Suprapubic skin (tissue), 4 donors: Measurements from ENCODE around the gene BMPR2. TPM values are rescaled to one million over a fixed set of nuclear protein-coding genes. Genes with fewer than 3 reads are reported as not detected.

Source experiments
- DNase-seq, 2 donors: peaks; one replicate each; pipeline ENCODE4 v3.0.0-alpha.2; 2019; ENCODE audit warnings: low spot score in 2 of 2
- H3K27ac ChIP-seq: fragments of 200-600 bp; sonication (generic); one replicate; pipeline ENCODE4 v1.5.1; 2019
- H3K27me3 ChIP-seq: fragments of 200-600 bp; sonication (generic); one replicate; pipeline ENCODE4 v1.5.1; 2019
- H3K36me3 ChIP-seq: fragments of 200-600 bp; sonication (generic); one replicate; pipeline ENCODE4 v1.5.1; 2019
- H3K4me1 ChIP-seq: fragments of 200-600 bp; sonication (generic); one replicate; pipeline ENCODE4 v1.5.1; 2019
- H3K4me3 ChIP-seq: fragments of 200-600 bp; sonication (generic); one replicate; pipeline ENCODE4 v1.5.1; 2019; ENCODE audit warnings: mild to moderate bottlenecking
- H3K9me3 ChIP-seq: fragments of 200-600 bp; sonication (generic); one replicate; pipeline ENCODE4 v1.5.1; 2019
- EP300 ChIP-seq: sonication (generic); formaldehyde crosslinking; IDR thresholded peaks from one replicate; pipeline ENCODE4 v1.6.1; 2017; ENCODE audit warnings: antibody characterized with exemption
- POLR2A ChIP-seq, 2 donors: fragments of 450-650 bp; IDR thresholded peaks; one replicate each; pipeline ENCODE4 v1.6.1; 2017; ENCODE audit warnings: antibody characterized with exemption in 2 of 2, mild to moderate bottlenecking in 2 of 2, moderate library complexity in 2 of 2
- POLR2AphosphoS5 ChIP-seq, 3 donors: sonication (generic); formaldehyde crosslinking; IDR thresholded peaks; one replicate each; pipeline ENCODE4 v1.6.1; 2017; ENCODE audit warnings: antibody characterized with exemption in 3 of 3
- WGBS: methylation state at CpG from one replicate; pipeline ENCODE4 v1.1.5; 2018; 5-methylcytosine and 5-hydroxymethylcytosine counted together
- total RNA-seq, 4 donors: library from RNA; depleted of rRNA; stranded (reverse); fragments of >200 nt; gene quantifications; one replicate each; pipeline ENCODE4 v1.1.0, GENCODE V29; 2016
- TF ChIP-seq, protein P1 (sequence below), 2 donors: fragments of 200-600 bp in 1 of 2; fragments of 450-650 bp in 1 of 2; sonication (generic) in 1 of 2; IDR thresholded peaks; one replicate each; pipeline ENCODE4 v1.5.1; 2016 to 2019; ENCODE audit warnings: antibody characterized with exemption in 2 of 2, mild to moderate bottlenecking in 1 of 2, moderate library complexity in 1 of 2

The BMPR2 gene
- total RNA-seq, 4 donors from 2014 or later: 37.8 to 47.1 (median 42.3) TPM

GRCh38 chr2:202337706-202338346 lies 38.3 kb upstream of the BMPR2 start:
- Histone ChIP-seq H3K27ac (no peak overlapping the region), H3K4me3 (no peak overlapping the region), H3K9me3 (no peaks in the 10 kb centered on the region), H3K27me3 (no peaks in the 10 kb centered on the region), H3K36me3 (no peaks in the 10 kb centered on the region), H3K4me1 (no peaks in the 10 kb centered on the region)
- TF ChIP-seq POLR2A (IDR thresholded peaks at IDR 0.05): no peak
- TF ChIP-seq EP300: no peak
- TF ChIP-seq POLR2AphosphoS5 (IDR thresholded peaks at IDR 0.05): no peak
- TF ChIP-seq, protein P1, sequence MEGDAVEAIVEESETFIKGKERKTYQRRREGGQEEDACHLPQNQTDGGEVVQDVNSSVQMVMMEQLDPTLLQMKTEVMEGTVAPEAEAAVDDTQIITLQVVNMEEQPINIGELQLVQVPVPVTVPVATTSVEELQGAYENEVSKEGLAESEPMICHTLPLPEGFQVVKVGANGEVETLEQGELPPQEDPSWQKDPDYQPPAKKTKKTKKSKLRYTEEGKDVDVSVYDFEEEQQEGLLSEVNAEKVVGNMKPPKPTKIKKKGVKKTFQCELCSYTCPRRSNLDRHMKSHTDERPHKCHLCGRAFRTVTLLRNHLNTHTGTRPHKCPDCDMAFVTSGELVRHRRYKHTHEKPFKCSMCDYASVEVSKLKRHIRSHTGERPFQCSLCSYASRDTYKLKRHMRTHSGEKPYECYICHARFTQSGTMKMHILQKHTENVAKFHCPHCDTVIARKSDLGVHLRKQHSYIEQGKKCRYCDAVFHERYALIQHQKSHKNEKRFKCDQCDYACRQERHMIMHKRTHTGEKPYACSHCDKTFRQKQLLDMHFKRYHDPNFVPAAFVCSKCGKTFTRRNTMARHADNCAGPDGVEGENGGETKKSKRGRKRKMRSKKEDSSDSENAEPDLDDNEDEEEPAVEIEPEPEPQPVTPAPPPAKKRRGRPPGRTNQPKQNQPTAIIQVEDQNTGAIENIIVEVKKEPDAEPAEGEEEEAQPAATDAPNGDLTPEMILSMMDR (IDR thresholded peaks at IDR 0.05): no peak
- whole genome bisulfite sequencing: 85% methylated on average over 7 of the region's 7 CpGs
- no peak for DNase-seq

- no peak for DNase-seq
- Histone ChIP-seq H3K4me3 (no peak overlapping the region), H3K4me1 (no peaks in the 10 kb centered on the region), H3K36me3 (no peaks in the 10 kb centered on the region), H3K27me3 (no peaks in the 10 kb centered on the region), H3K27ac (no peak overlapping the region), H3K9me3 (no peaks in the 10 kb centered on the region)
- TF ChIP-seq, protein P1 (IDR thresholded peaks at IDR 0.05): no peak
- TF ChIP-seq POLR2A (IDR thresholded peaks at IDR 0.05) (no peak), EP300 (no peak), POLR2AphosphoS5 (IDR thresholded peaks at IDR 0.05) (no peak)
- WGBS: 66% methylated on average over 3 of the region's 3 CpGs
Measured at GRCh38 chr2:202339071-202339870, 36.9 kb upstream of the BMPR2 start.

- Histone ChIP-seq H3K36me3 (no peaks in the 10 kb centered on the region), H3K27ac (peak overlapping the region; percentile 20), H3K27me3 (no peaks in the 10 kb centered on the region), H3K4me3 (no peak overlapping the region), H3K9me3 (no peaks in the 10 kb centered on the region), H3K4me1 (no peaks in the 10 kb centered on the region)
- DNase-seq: no peak
- 48% methylated on average over 1 of the region's 1 CpG for WGBS
- TF ChIP-seq POLR2A (IDR thresholded peaks at IDR 0.05) (no peak), EP300 (no peak), POLR2AphosphoS5 (IDR thresholded peaks at IDR 0.05) (no peak)
- TF ChIP-seq, protein P1 (IDR thresholded peaks at IDR 0.05): no peak
Measured at GRCh38 chr2:202344178-202344577, 31.9 kb upstream of the BMPR2 start.

DNA sequence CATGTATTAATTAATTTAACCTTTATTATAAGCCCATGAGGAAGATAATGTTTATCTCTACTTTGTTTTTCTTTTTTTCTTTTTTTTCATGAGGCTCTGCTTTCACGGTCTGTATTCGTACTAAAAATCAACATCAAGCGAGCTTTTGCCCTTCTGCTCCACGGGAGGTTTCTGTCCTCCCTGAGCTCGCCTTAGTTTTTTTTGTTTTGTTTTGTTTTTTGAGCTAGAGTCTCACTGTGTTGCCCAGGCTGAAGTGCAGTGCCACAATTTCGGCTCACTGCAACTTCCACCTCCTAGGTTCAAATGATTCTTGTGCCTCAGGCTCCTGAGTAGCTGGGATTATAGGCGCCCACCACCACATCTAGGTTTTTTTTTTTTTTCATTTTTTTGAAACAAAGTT lies 29.9 kb upstream of the BMPR2 start:
- Histone ChIP-seq H3K9me3 (no peaks in the 10 kb centered on the region), H3K27me3 (no peaks in the 10 kb centered on the region), H3K4me3 (no peak overlapping the region), H3K4me1 (no peaks in the 10 kb centered on the region), H3K27ac (no peak overlapping the region), H3K36me3 (no peaks in the 10 kb centered on the region)
- DNase-seq: no peak
- TF ChIP-seq POLR2A (IDR thresholded peaks at IDR 0.05) (no peak), POLR2AphosphoS5 (IDR thresholded peaks at IDR 0.05) (no peak), EP300 (no peak)
- TF ChIP-seq, protein P1 (IDR thresholded peaks at IDR 0.05): no peak
- 89% methylated on average over 7 of the region's 7 CpGs for WGBS

DNA sequence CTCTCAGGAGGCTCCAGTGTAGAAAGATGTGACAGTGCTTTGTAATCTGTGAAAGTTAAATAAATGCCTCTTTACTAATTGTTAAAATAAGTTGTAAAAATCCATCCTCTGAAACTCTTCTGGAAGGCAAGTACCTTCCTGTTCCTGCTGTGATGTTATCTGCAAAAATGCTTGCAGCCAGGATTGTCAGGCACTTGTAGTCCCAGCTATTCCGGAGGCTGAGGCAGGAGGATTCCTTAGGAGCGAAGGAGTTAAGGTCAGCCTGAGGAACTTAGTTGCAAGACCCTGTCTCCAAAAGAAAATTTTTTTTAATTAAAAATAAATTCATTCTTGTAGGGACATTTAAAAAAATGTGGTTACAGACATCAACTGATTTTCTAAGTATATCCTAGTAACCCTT lies 22.7 kb upstream of the BMPR2 start:
- H3K27me3 ChIP-seq: no peaks in the 10 kb centered on the region
- H3K36me3 ChIP-seq: no peaks in the 10 kb centered on the region
- DNase-seq: no peak
- H3K4me3 ChIP-seq: no peak overlapping the region
- TF ChIP-seq, protein P1 (IDR thresholded peaks at IDR 0.05): no peak
- H3K4me1 ChIP-seq: no peaks in the 10 kb centered on the region
- H3K9me3 ChIP-seq: no peaks in the 10 kb centered on the region
- 82% methylated on average over 2 of the region's 2 CpGs for WGBS
- H3K27ac ChIP-seq: no peak overlapping the region
